HepG2 (cell line): ENCODE results near the gene GNRHR. TPM values are rescaled to one million over a fixed set of nuclear protein-coding genes. Genes with fewer than 3 reads are reported as not detected.

ENCODE experiments used
- AGO1 ChIP-seq: fragments of 200-400 bp; formaldehyde crosslinking; IDR thresholded peaks from 2 replicates; pipeline ENCODE4 v1.6.1; 2017; ENCODE audit warnings: mild to moderate bottlenecking, low read depth, low read length, moderate library complexity; ENCODE audit not compliant: poor library complexity, severe bottlenecking
- FOXP1 ChIP-seq, 2 experiments: fragments of 450-650 bp in 1 of 2; IDR thresholded peaks; 2 replicates each; pipeline ENCODE4 v1.6.1; 2017 to 2018; ENCODE audit warnings: antibody characterized with exemption in 1 of 2
- KMT2B ChIP-seq: IDR thresholded peaks from 2 replicates; pipeline ENCODE4 v1.6.1; 2016; ENCODE audit warnings: missing genetic modification reagents, missing compliant biosample characterization
- NCOA2 ChIP-seq: sonication (generic); formaldehyde crosslinking; IDR thresholded peaks from 2 replicates; pipeline ENCODE4 v1.8.0; 2022; ENCODE audit warnings: inconsistent platforms
- RBAK ChIP-seq: sonication (generic); formaldehyde crosslinking; IDR thresholded peaks from 2 replicates; pipeline ENCODE4 v1.5.1; 2020; ENCODE audit warnings: mild to moderate bottlenecking, missing genetic modification reagents
- ZNF709 ChIP-seq: sonication (generic); formaldehyde crosslinking; IDR thresholded peaks from 2 replicates; pipeline ENCODE4 v1.5.0; 2020; ENCODE audit warnings: mild to moderate bottlenecking, missing genetic modification reagents
- ZSCAN25 ChIP-seq: sonication (generic); formaldehyde crosslinking; IDR thresholded peaks from 2 replicates; pipeline ENCODE4 v1.8.0; 2022; ENCODE audit warnings: mild to moderate bottlenecking, missing genetic modification reagents
- polyA plus RNA-seq, 8 experiments: library from polyadenylated mRNA; depleted of rRNA in 3 of 8; stranded (reverse) in 7 of 8; unstranded in 1 of 8; fragments of >200 nt; fragmentation: Illumina TruSeq in 4 of 8; extraction: Trizol in 4 of 8; gene quantifications; 2 replicates each; pipeline versions ENCODE4 v1.2.1 to v1.2.3, GENCODE V29; 2011 to 2016; ENCODE audit warnings: low read depth in 4 of 8, missing spikeins in 1 of 8, mixed read lengths in 1 of 8; ENCODE audit not compliant: insufficient read depth in 1 of 8
- total RNA-seq, 5 experiments: library from RNA; depleted of rRNA; stranded (reverse); fragments of >200 nt; fragmentation: Illumina TruSeq; extraction: Trizol; gene quantifications; 2 replicates each; pipeline ENCODE4 v1.2.3, GENCODE V29; 2016; ENCODE audit warnings: low read depth in 1 of 5
- TF ChIP-seq, protein P1 (sequence below): fragments of 450-650 bp; IDR thresholded peaks from 2 replicates; pipeline ENCODE4 v1.6.1; 2016
- TF ChIP-seq, protein P2 (sequence below): sonication (generic); formaldehyde crosslinking; conservative IDR thresholded peaks from 2 replicates; pipeline ENCODE4 v1.4.0; 2020; ENCODE audit warnings: missing genetic modification reagents
- TF ChIP-seq, protein P3 (sequence below): sonication (generic); formaldehyde crosslinking; IDR thresholded peaks from 2 replicates; pipeline ENCODE4 v1.4.0; 2020; ENCODE audit warnings: missing genetic modification reagents, borderline replicate concordance
- TF ChIP-seq, protein P4 (sequence below): sonication (generic); formaldehyde crosslinking; IDR thresholded peaks from 2 replicates; pipeline ENCODE4; 2020; ENCODE audit warnings: missing genetic modification reagents, mild to moderate bottlenecking, borderline replicate concordance
- TF ChIP-seq, protein P5 (sequence below): sonication (generic); formaldehyde crosslinking; IDR thresholded peaks from 2 replicates; pipeline ENCODE4 v1.4.0; 2020; ENCODE audit warnings: missing genetic modification reagents
- TF ChIP-seq, protein P6 (sequence below): sonication (generic); formaldehyde crosslinking; IDR thresholded peaks from 2 replicates; pipeline ENCODE4 v1.5.0; 2020; ENCODE audit warnings: mild to moderate bottlenecking, missing genetic modification reagents, borderline replicate concordance

GNRHR gene
- total and polyA plus RNA-seq, 2 of the 13 experiments (the other 11 are each of a cell fraction or from before 2014, with no cell fraction given), result not detected

DNA sequence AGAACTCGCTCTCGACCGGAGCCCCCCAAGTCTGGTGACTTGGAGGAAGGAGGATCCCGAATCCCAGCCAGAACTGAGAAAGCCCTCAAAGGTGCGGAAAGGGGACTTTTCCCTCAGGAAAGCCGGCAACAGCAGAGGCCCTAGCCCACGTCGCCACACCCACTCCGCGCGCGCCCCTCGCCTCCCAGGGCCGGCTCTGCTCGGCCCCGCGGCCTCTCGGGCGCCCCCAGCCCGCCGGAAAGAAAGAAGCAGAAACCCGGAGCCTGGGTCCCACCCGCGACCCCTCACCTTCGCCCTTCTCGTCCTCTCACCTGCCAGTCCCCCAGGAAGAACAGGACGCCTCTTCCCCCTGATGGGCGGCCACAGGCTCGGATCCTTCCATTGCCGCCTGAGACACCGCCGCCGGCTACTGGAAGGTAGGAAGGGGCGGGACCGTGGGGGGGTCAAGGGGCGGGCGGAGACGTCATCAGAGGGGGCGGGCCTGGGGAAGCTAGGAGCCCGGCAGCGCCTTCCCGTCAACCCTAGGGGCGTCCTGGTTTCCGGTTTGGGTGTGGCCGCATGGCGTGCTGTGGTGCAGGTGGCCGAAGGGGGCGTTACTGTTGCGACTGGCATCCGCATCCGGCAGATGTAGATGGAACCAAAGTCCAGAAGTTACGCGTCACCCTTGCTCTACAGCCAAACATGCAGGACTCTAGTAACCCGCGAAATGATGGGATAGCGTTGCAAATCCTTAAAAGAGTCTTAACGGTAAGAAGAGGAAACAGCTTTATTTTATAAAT, 53.3 kb downstream of the GNRHR start, which contains the start of gene UBA6 (continued):
- TF ChIP-seq, protein P1, sequence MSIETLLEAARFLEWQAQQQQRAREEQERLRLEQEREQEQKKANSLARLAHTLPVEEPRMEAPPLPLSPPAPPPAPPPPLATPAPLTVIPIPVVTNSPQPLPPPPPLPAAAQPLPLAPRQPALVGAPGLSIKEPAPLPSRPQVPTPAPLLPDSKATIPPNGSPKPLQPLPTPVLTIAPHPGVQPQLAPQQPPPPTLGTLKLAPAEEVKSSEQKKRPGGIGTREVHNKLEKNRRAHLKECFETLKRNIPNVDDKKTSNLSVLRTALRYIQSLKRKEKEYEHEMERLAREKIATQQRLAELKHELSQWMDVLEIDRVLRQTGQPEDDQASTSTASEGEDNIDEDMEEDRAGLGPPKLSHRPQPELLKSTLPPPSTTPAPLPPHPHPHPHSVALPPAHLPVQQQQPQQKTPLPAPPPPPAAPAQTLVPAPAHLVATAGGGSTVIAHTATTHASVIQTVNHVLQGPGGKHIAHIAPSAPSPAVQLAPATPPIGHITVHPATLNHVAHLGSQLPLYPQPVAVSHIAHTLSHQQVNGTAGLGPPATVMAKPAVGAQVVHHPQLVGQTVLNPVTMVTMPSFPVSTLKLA, result peak; percentile 90
- TF ChIP-seq, protein P2, sequence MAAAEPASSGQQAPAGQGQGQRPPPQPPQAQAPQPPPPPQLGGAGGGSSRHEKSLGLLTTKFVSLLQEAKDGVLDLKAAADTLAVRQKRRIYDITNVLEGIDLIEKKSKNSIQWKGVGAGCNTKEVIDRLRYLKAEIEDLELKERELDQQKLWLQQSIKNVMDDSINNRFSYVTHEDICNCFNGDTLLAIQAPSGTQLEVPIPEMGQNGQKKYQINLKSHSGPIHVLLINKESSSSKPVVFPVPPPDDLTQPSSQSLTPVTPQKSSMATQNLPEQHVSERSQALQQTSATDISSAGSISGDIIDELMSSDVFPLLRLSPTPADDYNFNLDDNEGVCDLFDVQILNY (CRISPR knock-in tag), result no peak
- TF ChIP-seq NCOA2 (CRISPR knock-in tag) (peak; percentile 46; the same call in 1 of the 2 replicates), KMT2B (CRISPR knock-in tag) (peak; percentile 64), ZNF709 (CRISPR knock-in tag) (peak; percentile 51; the same call in 1 of the 2 replicates), ZSCAN25 (no peak), AGO1 (peak; percentile 43), FOXP1 (IDR thresholded peaks at IDR 0.05) (no peak), FOXP1 (CRISPR knock-in tag; IDR thresholded peaks at IDR 0.05) (0 out of 2 replicates have a peak, but pooled peaks have one; percentile 17), RBAK (CRISPR knock-in tag) (no peak)
- TF ChIP-seq, protein P3, sequence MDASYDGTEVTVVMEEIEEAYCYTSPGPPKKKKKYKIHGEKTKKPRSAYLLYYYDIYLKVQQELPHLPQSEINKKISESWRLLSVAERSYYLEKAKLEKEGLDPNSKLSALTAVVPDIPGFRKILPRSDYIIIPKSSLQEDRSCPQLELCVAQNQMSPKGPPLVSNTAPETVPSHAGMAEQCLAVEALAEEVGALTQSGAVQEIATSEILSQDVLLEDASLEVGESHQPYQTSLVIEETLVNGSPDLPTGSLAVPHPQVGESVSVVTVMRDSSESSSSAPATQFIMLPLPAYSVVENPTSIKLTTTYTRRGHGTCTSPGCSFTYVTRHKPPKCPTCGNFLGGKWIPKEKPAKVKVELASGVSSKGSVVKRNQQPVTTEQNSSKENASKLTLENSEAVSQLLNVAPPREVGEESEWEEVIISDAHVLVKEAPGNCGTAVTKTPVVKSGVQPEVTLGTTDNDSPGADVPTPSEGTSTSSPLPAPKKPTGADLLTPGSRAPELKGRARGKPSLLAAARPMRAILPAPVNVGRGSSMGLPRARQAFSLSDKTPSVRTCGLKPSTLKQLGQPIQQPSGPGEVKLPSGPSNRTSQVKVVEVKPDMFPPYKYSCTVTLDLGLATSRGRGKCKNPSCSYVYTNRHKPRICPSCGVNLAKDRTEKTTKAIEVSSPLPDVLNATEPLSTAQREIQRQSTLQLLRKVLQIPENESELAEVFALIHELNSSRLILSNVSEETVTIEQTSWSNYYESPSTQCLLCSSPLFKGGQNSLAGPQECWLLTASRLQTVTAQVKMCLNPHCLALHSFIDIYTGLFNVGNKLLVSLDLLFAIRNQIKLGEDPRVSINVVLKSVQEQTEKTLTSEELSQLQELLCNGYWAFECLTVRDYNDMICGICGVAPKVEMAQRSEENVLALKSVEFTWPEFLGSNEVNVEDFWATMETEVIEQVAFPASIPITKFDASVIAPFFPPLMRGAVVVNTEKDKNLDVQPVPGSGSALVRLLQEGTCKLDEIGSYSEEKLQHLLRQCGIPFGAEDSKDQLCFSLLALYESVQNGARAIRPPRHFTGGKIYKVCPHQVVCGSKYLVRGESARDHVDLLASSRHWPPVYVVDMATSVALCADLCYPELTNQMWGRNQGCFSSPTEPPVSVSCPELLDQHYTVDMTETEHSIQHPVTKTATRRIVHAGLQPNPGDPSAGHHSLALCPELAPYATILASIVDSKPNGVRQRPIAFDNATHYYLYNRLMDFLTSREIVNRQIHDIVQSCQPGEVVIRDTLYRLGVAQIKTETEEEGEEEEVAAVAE (CRISPR knock-in tag), result peak; percentile 36; the same call in 1 of the 2 replicates
- TF ChIP-seq, protein P4, sequence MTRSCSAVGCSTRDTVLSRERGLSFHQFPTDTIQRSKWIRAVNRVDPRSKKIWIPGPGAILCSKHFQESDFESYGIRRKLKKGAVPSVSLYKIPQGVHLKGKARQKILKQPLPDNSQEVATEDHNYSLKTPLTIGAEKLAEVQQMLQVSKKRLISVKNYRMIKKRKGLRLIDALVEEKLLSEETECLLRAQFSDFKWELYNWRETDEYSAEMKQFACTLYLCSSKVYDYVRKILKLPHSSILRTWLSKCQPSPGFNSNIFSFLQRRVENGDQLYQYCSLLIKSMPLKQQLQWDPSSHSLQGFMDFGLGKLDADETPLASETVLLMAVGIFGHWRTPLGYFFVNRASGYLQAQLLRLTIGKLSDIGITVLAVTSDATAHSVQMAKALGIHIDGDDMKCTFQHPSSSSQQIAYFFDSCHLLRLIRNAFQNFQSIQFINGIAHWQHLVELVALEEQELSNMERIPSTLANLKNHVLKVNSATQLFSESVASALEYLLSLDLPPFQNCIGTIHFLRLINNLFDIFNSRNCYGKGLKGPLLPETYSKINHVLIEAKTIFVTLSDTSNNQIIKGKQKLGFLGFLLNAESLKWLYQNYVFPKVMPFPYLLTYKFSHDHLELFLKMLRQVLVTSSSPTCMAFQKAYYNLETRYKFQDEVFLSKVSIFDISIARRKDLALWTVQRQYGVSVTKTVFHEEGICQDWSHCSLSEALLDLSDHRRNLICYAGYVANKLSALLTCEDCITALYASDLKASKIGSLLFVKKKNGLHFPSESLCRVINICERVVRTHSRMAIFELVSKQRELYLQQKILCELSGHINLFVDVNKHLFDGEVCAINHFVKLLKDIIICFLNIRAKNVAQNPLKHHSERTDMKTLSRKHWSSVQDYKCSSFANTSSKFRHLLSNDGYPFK (CRISPR knock-in tag), result peak; percentile 48; the same call in 1 of the 2 replicates
- TF ChIP-seq, protein P5, sequence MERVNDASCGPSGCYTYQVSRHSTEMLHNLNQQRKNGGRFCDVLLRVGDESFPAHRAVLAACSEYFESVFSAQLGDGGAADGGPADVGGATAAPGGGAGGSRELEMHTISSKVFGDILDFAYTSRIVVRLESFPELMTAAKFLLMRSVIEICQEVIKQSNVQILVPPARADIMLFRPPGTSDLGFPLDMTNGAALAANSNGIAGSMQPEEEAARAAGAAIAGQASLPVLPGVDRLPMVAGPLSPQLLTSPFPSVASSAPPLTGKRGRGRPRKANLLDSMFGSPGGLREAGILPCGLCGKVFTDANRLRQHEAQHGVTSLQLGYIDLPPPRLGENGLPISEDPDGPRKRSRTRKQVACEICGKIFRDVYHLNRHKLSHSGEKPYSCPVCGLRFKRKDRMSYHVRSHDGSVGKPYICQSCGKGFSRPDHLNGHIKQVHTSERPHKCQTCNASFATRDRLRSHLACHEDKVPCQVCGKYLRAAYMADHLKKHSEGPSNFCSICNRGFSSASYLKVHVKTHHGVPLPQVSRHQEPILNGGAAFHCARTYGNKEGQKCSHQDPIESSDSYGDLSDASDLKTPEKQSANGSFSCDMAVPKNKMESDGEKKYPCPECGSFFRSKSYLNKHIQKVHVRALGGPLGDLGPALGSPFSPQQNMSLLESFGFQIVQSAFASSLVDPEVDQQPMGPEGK (CRISPR knock-in tag), result peak; percentile 52
- TF ChIP-seq, protein P6, sequence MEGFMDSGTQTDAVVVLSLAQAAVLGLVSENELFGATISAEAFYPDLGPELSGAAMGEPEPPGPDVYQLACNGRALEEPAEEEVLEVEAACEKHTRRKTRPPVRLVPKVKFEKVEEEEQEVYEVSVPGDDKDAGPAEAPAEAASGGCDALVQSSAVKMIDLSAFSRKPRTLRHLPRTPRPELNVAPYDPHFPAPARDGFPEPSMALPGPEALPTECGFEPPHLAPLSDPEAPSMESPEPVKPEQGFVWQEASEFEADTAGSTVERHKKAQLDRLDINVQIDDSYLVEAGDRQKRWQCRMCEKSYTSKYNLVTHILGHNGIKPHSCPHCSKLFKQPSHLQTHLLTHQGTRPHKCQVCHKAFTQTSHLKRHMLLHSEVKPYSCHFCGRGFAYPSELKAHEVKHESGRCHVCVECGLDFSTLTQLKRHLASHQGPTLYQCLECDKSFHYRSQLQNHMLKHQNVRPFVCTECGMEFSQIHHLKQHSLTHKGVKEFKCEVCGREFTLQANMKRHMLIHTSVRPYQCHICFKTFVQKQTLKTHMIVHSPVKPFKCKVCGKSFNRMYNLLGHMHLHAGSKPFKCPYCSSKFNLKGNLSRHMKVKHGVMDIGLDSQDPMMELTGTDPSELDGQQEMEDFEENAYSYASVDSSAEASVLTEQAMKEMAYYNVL, result no peak
